ENCODE data around the gene SIPA1L3.

The SIPA1L3 gene

DNA sequence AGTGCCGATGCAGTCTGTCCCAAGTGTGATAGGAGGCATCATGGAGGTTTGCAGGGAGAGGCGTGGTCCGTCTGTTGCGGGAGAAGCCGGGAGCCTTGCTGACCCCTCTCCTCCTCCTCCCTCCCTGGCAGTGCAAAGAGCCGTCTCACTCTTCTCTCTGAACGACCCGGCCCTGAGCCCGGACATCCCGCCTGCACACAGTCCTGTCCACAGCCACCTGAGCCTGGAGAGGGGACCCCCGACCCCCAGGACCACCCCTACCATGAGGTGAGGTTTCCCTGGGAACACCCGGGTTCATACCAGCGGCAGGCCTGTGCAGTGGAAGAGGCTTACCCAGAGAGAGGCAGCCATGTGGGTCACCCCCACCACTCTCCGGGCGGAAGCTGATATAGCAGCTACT lies 294.7 kb downstream of the SIPA1L3 start:
- H3K4me3 ChIP-seq (replicated peaks; ENCODE audit: low read depth, low read length) = no peak overlapping the region
- no peak for DNase-seq (ENCODE audit: extremely low read depth, low read depth)
- TF ChIP-seq CTCF (IDR thresholded peaks at IDR 0.05; ENCODE audit: low read depth, low read length, missing control alignments) = no peak

- no peak overlapping the region for H3K4me3 ChIP-seq (replicated peaks; ENCODE audit: low read depth, low read length)
- DNase-seq (ENCODE audit: extremely low read depth, low read depth) = no peak
- TF ChIP-seq CTCF (IDR thresholded peaks at IDR 0.05; ENCODE audit: low read depth, low read length, missing control alignments) = no peak
Observed at GRCh38 chr19:38202504-38202903, 295.5 kb downstream of the SIPA1L3 start.

GRCh38 chr19:38203197-38203596 lies 296.2 kb downstream of the SIPA1L3 start:
- no peak for DNase-seq (ENCODE audit: extremely low read depth, low read depth)

GRCh38 chr19:38204096-38204495 lies 297.1 kb downstream of the SIPA1L3 start:
- H3K4me3 ChIP-seq (replicated peaks; ENCODE audit: low read depth, low read length) = no peak overlapping the region
- DNase-seq (ENCODE audit: extremely low read depth, low read depth) = no peak
- no peak for TF ChIP-seq CTCF (IDR thresholded peaks at IDR 0.05; ENCODE audit: low read depth, low read length, missing control alignments)

More at GRCh38 chr19:38203197-38203596, 296.2 kb downstream of the SIPA1L3 start:
- no peak for TF ChIP-seq CTCF (IDR thresholded peaks at IDR 0.05; ENCODE audit: low read depth, low read length, missing control alignments)
- no peak overlapping the region for H3K4me3 ChIP-seq (replicated peaks; ENCODE audit: low read depth, low read length)

GRCh38 chr19:38204728-38205127 lies 297.7 kb downstream of the SIPA1L3 start:
- H3K4me3 ChIP-seq (replicated peaks; ENCODE audit: low read depth, low read length) = no peak overlapping the region
- no peak for DNase-seq (ENCODE audit: extremely low read depth, low read depth)
- TF ChIP-seq CTCF (IDR thresholded peaks at IDR 0.05; ENCODE audit: low read depth, low read length, missing control alignments) = no peak

DNA sequence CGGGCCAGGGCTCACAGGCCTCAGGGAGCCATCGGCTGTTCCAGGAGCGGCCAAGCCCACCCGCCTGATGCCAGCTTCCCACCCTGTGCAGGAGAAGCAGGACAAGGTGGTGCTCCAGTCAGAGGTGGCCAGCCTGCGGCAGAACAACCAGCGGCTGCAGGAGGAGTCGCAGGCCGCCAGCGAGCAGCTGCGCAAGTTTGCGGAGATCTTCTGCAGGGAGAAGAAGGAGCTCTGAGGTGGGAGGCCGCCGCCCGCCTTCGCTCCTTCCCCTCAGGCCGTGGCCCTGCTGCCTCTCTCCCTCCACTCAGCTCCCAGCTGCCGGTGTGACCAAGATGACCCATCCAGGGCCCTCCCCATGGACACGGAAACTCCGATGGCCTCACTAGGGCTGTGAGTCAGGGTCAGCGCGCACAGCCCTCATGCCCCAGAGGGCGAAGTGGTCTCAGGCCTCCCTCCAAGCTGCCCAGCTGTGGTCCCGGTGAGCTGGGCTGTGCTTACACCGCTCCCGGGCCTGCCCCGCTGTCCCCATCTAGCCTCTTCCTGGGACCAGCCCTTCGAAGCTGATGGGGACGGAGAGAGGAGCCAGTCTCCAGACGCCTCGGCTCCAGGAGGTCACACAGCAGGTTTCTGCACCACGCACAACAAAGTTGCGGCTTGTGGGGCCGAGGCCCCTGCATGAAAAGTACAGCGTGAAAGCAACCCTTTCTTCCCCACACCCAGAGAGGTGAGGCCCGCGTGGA lies 299.2 kb downstream of the SIPA1L3 start:
- TF ChIP-seq CTCF (IDR thresholded peaks at IDR 0.05; ENCODE audit: low read depth, low read length, missing control alignments) = no peak
- H3K4me3 ChIP-seq (replicated peaks; ENCODE audit: low read depth, low read length) = no peak overlapping the region
- no peak for DNase-seq (ENCODE audit: extremely low read depth, low read depth)

GRCh38 chr19:38206928-38207327 lies 299.9 kb downstream of the SIPA1L3 start:
- DNase-seq (ENCODE audit: extremely low read depth, low read depth) = no peak
- H3K4me3 ChIP-seq (replicated peaks; ENCODE audit: low read depth, low read length) = no peak overlapping the region
- TF ChIP-seq CTCF (IDR thresholded peaks at IDR 0.05; ENCODE audit: low read depth, low read length, missing control alignments) = no peak

Measured in HFF-Myc (cell line).